K562 (cell line): ENCODE measurements around the gene MDC1. TPM values are rescaled to one million over a fixed set of nuclear protein-coding genes. Genes with fewer than 3 reads are reported as not detected.

ENCODE experiments used
- ATAC-seq: fragments of 200-7000 bp; cut with Tn5 transposase; 3 replicates; pipeline ENCODE4 v1.9.1; 2020; ENCODE audit warnings: moderate library complexity
- BruUV-seq: library from RNA; stranded (reverse); fragments of 400-500 nt; replicated peaks from 2 replicates; lab custom pipeline; 2021; lab: Mats Ljungman, UMichigan
- CTCF ChIA-PET: fragments of 300-600 bp; formaldehyde crosslinking; extraction: SDS; loops from one replicate; lab custom pipeline; 2021; ENCODE audit warnings: low intra/inter-chr PET ratio; lab: Yijun Ruan, JAX
- POLR2A ChIA-PET: fragments of 300-600, 350-650 bp; sonication (Branson Sonifier 250); formaldehyde crosslinking; extraction: SDS; loops from one replicate; lab custom pipeline; 2021; ENCODE audit warnings: antibody characterized with exemption, inconsistent platforms; lab: Yijun Ruan, JAX
- DNase-seq, 4 experiments: peaks; one replicate each; pipeline versions ENCODE4 v3.0.0 to v3.0.0-alpha.2; 2011 to 2018; ENCODE audit warnings: low spot score in 3 of 4, mixed read lengths in 3 of 4; ENCODE audit errors: extremely low read depth in 1 of 4
- FAIRE-seq: peaks from 2 replicates; lab custom pipeline; 2011; peaks lifted over from hg19 to GRCh38; lab: Jason Lieb, UNC
- H2AFZ ChIP-seq: 2 replicates; pipeline ENCODE4 v1.6.0; 2011; ENCODE audit warnings: low read depth, low read length, control low read depth, inconsistent platforms
- H3K27ac ChIP-seq: fragments of 200-600 bp; 3 replicates; pipeline ENCODE4 v1.8.0; 2011; ENCODE audit warnings: low read depth, mild to moderate bottlenecking, control low read depth, inconsistent platforms, low read length, moderate library complexity, mixed read lengths; ENCODE audit errors: extremely low read depth
- H3K27me3 ChIP-seq, 2 experiments: fragments of 300-600 bp in 1 of 2; 2 replicates in 1 of 2; 3 replicates in 1 of 2; pipeline versions ENCODE4 v1.6.0 to v1.8.0; 2011; ENCODE audit warnings: inconsistent platforms in 2 of 2, low read length in 2 of 2, mild to moderate bottlenecking in 1 of 2, mixed read lengths in 1 of 2, moderate library complexity in 1 of 2; ENCODE audit not compliant: control insufficient read depth in 2 of 2, insufficient read depth in 2 of 2
- H3K36me3 ChIP-seq: fragments of 300-600 bp; 3 replicates; pipeline ENCODE4 v1.8.0; 2011; ENCODE audit warnings: mild to moderate bottlenecking, low read length, inconsistent platforms; ENCODE audit not compliant: control insufficient read depth, insufficient read depth
- H3K4me1 ChIP-seq, 2 experiments: fragments of 200-600 bp in 1 of 2; replicated peaks in 1 of 2; 2 replicates in 1 of 2; 3 replicates in 1 of 2; pipeline versions ENCODE4 v1.5.1 to v1.8.0; 2011; ENCODE audit warnings: inconsistent platforms in 2 of 2, low read length in 2 of 2, mild to moderate bottlenecking in 1 of 2, mixed read lengths in 1 of 2, moderate library complexity in 1 of 2; ENCODE audit not compliant: control insufficient read depth in 2 of 2, insufficient read depth in 2 of 2
- H3K4me2 ChIP-seq: 2 replicates; pipeline ENCODE4 v1.6.1; 2011; ENCODE audit warnings: low read length, control low read depth, inconsistent platforms, mixed read lengths; ENCODE audit not compliant: insufficient read depth
- H3K4me3 ChIP-seq: fragments of 200-600 bp; sonication (generic), shearing (Covaris generic); 2 replicates; pipeline ENCODE4 v1.5.1; 2016; ENCODE audit warnings: control low read depth, inconsistent platforms
- H3K79me2 ChIP-seq: fragments of 200-600 bp; 3 replicates; pipeline ENCODE4 v1.8.0; 2011; ENCODE audit warnings: low read length, inconsistent platforms; ENCODE audit not compliant: control insufficient read depth, insufficient read depth
- H3K9ac ChIP-seq, 2 experiments: 2 replicates each; pipeline versions ENCODE4 v1.6.0 to v1.6.1; 2011; ENCODE audit warnings: low read depth in 2 of 2, low read length in 2 of 2, control low read depth in 1 of 2, inconsistent platforms in 1 of 2, mild to moderate bottlenecking in 1 of 2, mixed read lengths in 1 of 2; ENCODE audit not compliant: insufficient read depth in 1 of 2
- H3K9me1 ChIP-seq: one replicate; pipeline ENCODE4 v1.6.0; 2011; ENCODE audit warnings: inconsistent platforms, mild to moderate bottlenecking, low read length, moderate library complexity; ENCODE audit not compliant: control insufficient read depth, insufficient read depth
- H3K9me3 ChIP-seq: replicated peaks from 2 replicates; pipeline ENCODE4 v1.5.1; 2011; ENCODE audit warnings: low read depth, low read length, inconsistent platforms; ENCODE audit not compliant: control insufficient read depth, insufficient read depth
- H4K20me1 ChIP-seq: replicated peaks from 2 replicates; pipeline ENCODE4 v1.6.1; 2011; ENCODE audit warnings: low read length, inconsistent platforms, mixed read lengths; ENCODE audit not compliant: control insufficient read depth, insufficient read depth
- ASH1L ChIP-seq: fragments of 450-650 bp; IDR thresholded peaks from 2 replicates; pipeline ENCODE4 v1.6.1; 2018; ENCODE audit warnings: borderline replicate concordance, mild to moderate bottlenecking, low read depth; ENCODE audit not compliant: partially characterized antibody
- GATAD2A ChIP-seq: fragments of 450-650 bp; IDR thresholded peaks from 2 replicates; pipeline ENCODE4 v1.6.1; 2017
- KAT2B ChIP-seq: IDR thresholded peaks from one replicate; pipeline ENCODE4 v1.6.1; 2012; ENCODE audit warnings: low read depth, mild to moderate bottlenecking, control low read depth, inconsistent platforms, low read length, moderate library complexity
- KAT7 ChIP-seq: sonication (generic); formaldehyde crosslinking; IDR thresholded peaks from 2 replicates; pipeline ENCODE4 v1.8.0; 2022; ENCODE audit warnings: missing genetic modification reagents, mild to moderate bottlenecking, borderline replicate concordance
- NR4A1 ChIP-seq, 2 experiments: fragments of 250-450 bp in 1 of 2; fragments of 450-650 bp in 1 of 2; sonication (Bioruptor Pico) in 1 of 2; IDR thresholded peaks; 2 replicates each; pipeline versions ENCODE4 v1.4.0 to v1.6.1; 2016 to 2020; ENCODE audit warnings: mild to moderate bottlenecking in 2 of 2, missing compliant biosample characterization in 1 of 2, missing genetic modification characterization in 1 of 2, moderate library complexity in 1 of 2
- OTX1 ChIP-seq: fragments of 450-650 bp; formaldehyde crosslinking; IDR thresholded peaks from 2 replicates; pipeline ENCODE4 v1.4.0; 2022; ENCODE audit warnings: mild to moderate bottlenecking
- PTTG1 ChIP-seq: fragments of 450-650 bp; IDR thresholded peaks from 2 replicates; pipeline ENCODE4 v1.6.1; 2016; ENCODE audit warnings: low read depth, mild to moderate bottlenecking, missing genetic modification characterization, missing compliant biosample characterization
- RBFOX2 ChIP-seq: fragments of 200-400 bp; formaldehyde crosslinking; IDR thresholded peaks from 2 replicates; pipeline ENCODE4 v1.6.1; 2017; ENCODE audit warnings: low read depth, mild to moderate bottlenecking, low read length, moderate library complexity
- RBM15 ChIP-seq: fragments of 200-400 bp; formaldehyde crosslinking; IDR thresholded peaks from 2 replicates; pipeline ENCODE4 v1.6.1; 2018; ENCODE audit warnings: mild to moderate bottlenecking, low read length, moderate library complexity; ENCODE audit not compliant: insufficient read depth
- SP1 ChIP-seq: sonication (generic); formaldehyde crosslinking; IDR thresholded peaks from 2 replicates; pipeline ENCODE4 v1.8.1; 2022; ENCODE audit warnings: mild to moderate bottlenecking, missing genetic modification reagents
- WGBS: fragments of 100-300 bp; shearing (Covaris generic); methylation state at CpG from one replicate; pipeline ENCODE4 v1.1.6; 2016; ENCODE audit warnings: low coverage, mixed read lengths; ENCODE audit not compliant: insufficient coverage; ENCODE audit errors: missing lambda C conversion rate; 5-methylcytosine and 5-hydroxymethylcytosine counted together
- in situ Hi-C: fragments of 300-500 bp; cut with MboI; formaldehyde crosslinking; loops from 4 replicates; pipeline ENCODE4 v1.15.0; 2018; ENCODE audit warnings: inconsistent platforms, mixed read lengths
- intact Hi-C: fragments of 100-400 bp; cut with micrococcal nuclease; formaldehyde crosslinking; loops from 2 replicates; pipeline ENCODE4 v1.14.2; 2022
- polyA plus RNA-seq, 8 experiments: library from polyadenylated mRNA; depleted of rRNA in 4 of 8; stranded (reverse) in 5 of 8; unstranded in 3 of 8; fragments of >200 nt; fragmentation: Nextera tagmentation in 2 of 8; fragmentation: Illumina TruSeq in 1 of 8; extraction: Ambion mirVana in 2 of 8; extraction: Trizol in 1 of 8; gene quantifications; 2 replicates each; pipeline versions ENCODE4 v1.2.1 to v1.2.3, GENCODE V29; 2011 to 2014; ENCODE audit warnings: inconsistent platforms in 1 of 8, missing spikeins in 1 of 8
- total RNA-seq, 7 experiments: library from RNA; depleted of rRNA in 6 of 7; stranded (reverse); fragments of >200 nt in 6 of 7; fragmentation: Illumina TruSeq in 2 of 7; extraction: Trizol in 2 of 7; gene quantifications; 2 replicates each; pipeline versions ENCODE4 v1.2.1 to v1.2.3, GENCODE V29; 2011 to 2021; ENCODE audit warnings: low replicate concordance in 1 of 7
- TF ChIP-seq, protein P1 (sequence below): fragments of 450-650 bp; IDR thresholded peaks from 2 replicates; pipeline ENCODE4 v1.6.1; 2016; ENCODE audit warnings: missing biosample characterization, missing genetic modification characterization
- TF ChIP-seq, protein P2 (sequence below): IDR thresholded peaks from 3 replicates; pipeline ENCODE4 v1.6.1; 2011; ENCODE audit warnings: borderline replicate concordance, mild to moderate bottlenecking, moderate library complexity; ENCODE audit not compliant: insufficient read length; ENCODE audit errors: extremely low read depth
- TF ChIP-seq, protein P3 (sequence below): fragments of 250-450 bp; sonication (Bioruptor Pico); IDR thresholded peaks from 2 replicates; pipeline ENCODE4 v1.8.0; 2021; ENCODE audit warnings: mild to moderate bottlenecking, moderate library complexity

MDC1 gene
- total and polyA plus RNA-seq, 9 of the 15 experiments (the other 6 are each of a cell fraction or from before 2014, with no cell fraction given): 8.2 to 114 (median 20.0) TPM

DNA sequence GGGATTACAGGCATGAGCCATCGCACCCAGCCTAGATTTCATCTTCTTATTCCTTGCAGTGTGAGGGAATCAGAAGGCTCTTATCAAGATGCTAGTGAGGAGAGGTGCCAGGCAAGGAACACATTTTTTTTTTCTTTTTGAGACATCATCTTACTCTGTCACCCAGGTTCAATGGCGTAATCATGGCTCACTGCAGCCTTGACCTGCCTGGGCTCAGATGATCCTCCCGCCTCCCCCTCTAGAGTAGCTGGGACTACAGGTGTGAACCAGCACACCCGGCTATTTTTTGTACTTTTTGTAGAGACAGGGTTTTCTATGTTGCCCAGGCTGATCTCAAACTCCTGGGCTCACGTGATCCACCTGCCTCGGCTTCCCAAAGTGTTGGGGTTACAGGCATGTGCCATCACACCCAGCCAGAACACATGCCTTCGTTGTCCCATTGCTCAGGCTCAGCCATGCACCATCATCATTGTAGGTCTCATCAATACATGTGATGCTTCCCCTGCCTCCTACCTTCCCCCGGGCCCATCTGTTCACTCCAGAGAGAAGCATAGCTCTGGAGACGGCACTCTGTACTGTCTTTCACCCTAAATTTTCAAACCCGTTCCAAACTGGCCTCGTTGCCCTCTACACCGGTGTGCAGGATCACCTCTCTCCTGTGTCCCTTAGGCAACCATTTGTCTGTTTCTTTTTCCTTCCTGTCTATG lies 15.3 kb upstream of the MDC1 start:
- Histone ChIP-seq H3K27me3 (no peaks in the 10 kb centered on the region), H2AFZ (no peak overlapping the region), H3K9ac (no peak overlapping the region), H3K79me2 (peaks cover 5% of the 10 kb centered on the region; the same call in 2 of the 3 replicates), H3K27ac (no peak overlapping the region), H3K36me3 (peaks cover 77% of the 10 kb centered on the region), H3K4me3 (no peak overlapping the region), H3K4me1 (peaks cover 2 to 12% of the 10 kb centered on the region in 2 experiments), H3K4me2 (no peak overlapping the region), H4K20me1 (0 out of 2 replicates have a peak, but pooled peaks cover 4% of the 10 kb centered on the region), H3K9me1 (no peaks in the 10 kb centered on the region), H3K9me3 (no peaks in the 10 kb centered on the region)
- in situ Hi-C loops (no loop called here), intact Hi-C loops (loop anchor here (5.0 kb wide), 2 partner anchors 190 to 355 kb away; no protein-coding TSS in a partner anchor)
- no TSS peak for BruUV-seq
- no peak for FAIRE-seq
- ChIA-PET POLR2A (interaction anchor here (0.6 to 6.1 kb wide), 7 partner anchors 9 to 210 kb away, joined by 3 to 50 read pairs (median 4); partner anchors contain the start of genes FLOT1, MDC1 and TUBB), CTCF (interaction anchor here (0.7 kb wide), 1 partner anchor 187 kb away, joined by 3 read pairs; no protein-coding TSS in a partner anchor)
- no peak for ATAC-seq
- no peak for DNase-seq
- WGBS: 89% methylated on average over 12 of the region's 12 CpGs
- TF ChIP-seq KAT7: no peak
- 0 out of 2 replicates have a peak, but pooled peaks have one; percentile 8 for TF ChIP-seq OTX1
- TF ChIP-seq, protein P1, sequence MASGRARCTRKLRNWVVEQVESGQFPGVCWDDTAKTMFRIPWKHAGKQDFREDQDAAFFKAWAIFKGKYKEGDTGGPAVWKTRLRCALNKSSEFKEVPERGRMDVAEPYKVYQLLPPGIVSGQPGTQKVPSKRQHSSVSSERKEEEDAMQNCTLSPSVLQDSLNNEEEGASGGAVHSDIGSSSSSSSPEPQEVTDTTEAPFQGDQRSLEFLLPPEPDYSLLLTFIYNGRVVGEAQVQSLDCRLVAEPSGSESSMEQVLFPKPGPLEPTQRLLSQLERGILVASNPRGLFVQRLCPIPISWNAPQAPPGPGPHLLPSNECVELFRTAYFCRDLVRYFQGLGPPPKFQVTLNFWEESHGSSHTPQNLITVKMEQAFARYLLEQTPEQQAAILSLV: no peak
- TF ChIP-seq SP1 (CRISPR knock-in tag): no peak
- TF ChIP-seq KAT2B: no peak
- no peak for TF ChIP-seq GATAD2A
- TF ChIP-seq RBFOX2: 0 out of 2 replicates have a peak, but pooled peaks have one; percentile 30
- TF ChIP-seq, protein P2, sequence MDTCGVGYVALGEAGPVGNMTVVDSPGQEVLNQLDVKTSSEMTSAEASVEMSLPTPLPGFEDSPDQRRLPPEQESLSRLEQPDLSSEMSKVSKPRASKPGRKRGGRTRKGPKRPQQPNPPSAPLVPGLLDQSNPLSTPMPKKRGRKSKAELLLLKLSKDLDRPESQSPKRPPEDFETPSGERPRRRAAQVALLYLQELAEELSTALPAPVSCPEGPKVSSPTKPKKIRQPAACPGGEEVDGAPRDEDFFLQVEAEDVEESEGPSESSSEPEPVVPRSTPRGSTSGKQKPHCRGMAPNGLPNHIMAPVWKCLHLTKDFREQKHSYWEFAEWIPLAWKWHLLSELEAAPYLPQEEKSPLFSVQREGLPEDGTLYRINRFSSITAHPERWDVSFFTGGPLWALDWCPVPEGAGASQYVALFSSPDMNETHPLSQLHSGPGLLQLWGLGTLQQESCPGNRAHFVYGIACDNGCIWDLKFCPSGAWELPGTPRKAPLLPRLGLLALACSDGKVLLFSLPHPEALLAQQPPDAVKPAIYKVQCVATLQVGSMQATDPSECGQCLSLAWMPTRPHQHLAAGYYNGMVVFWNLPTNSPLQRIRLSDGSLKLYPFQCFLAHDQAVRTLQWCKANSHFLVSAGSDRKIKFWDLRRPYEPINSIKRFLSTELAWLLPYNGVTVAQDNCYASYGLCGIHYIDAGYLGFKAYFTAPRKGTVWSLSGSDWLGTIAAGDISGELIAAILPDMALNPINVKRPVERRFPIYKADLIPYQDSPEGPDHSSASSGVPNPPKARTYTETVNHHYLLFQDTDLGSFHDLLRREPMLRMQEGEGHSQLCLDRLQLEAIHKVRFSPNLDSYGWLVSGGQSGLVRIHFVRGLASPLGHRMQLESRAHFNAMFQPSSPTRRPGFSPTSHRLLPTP: no peak
- TF ChIP-seq, protein P3, sequence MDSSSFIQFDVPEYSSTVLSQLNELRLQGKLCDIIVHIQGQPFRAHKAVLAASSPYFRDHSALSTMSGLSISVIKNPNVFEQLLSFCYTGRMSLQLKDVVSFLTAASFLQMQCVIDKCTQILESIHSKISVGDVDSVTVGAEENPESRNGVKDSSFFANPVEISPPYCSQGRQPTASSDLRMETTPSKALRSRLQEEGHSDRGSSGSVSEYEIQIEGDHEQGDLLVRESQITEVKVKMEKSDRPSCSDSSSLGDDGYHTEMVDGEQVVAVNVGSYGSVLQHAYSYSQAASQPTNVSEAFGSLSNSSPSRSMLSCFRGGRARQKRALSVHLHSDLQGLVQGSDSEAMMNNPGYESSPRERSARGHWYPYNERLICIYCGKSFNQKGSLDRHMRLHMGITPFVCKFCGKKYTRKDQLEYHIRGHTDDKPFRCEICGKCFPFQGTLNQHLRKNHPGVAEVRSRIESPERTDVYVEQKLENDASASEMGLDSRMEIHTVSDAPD (CRISPR knock-in tag): no peak
- TF ChIP-seq ASH1L: no peak
- TF ChIP-seq RBM15: no peak
- TF ChIP-seq PTTG1 (tag): no peak
- no peak for TF ChIP-seq NR4A1 (CRISPR knock-in tag; IDR thresholded peaks at IDR 0.05)
- TF ChIP-seq NR4A1 (tag; IDR thresholded peaks at IDR 0.05): no peak
